Retinal pigment epithelial cell (primary cell): ENCODE data around the gene TMEM170B.
A peak's percentile ranks its signal among the peaks of the same experiment; 100 is the strongest.

Source experiments
- DNase-seq: peaks from one replicate; pipeline ENCODE4 v3.0.0-alpha.2; 2010; ENCODE audit warnings: low read depth
- H3K4me3 ChIP-seq: 2 replicates; pipeline ENCODE4 v1.5.1; 2011; ENCODE audit warnings: mild to moderate bottlenecking, low read length, control low read depth, moderate library complexity
- CTCF ChIP-seq: conservative IDR thresholded peaks from 2 replicates; pipeline ENCODE4 v1.5.1; 2011; ENCODE audit warnings: low read depth, low read length, control low read depth, inconsistent platforms

Gene TMEM170B

GRCh38 chr6:11615214-11615602 is 77.7 kb downstream of the TMEM170B start:
- no peak for DNase-seq
- H3K4me3 ChIP-seq = no peak overlapping the region

GRCh38 chr6:11616200-11616611 is 78.7 kb downstream of the TMEM170B start:
- TF ChIP-seq CTCF = no peak
- DNase-seq = peak; percentile 58
- H3K4me3 ChIP-seq = no peak overlapping the region

More at GRCh38 chr6:11615214-11615602, 77.7 kb downstream of the TMEM170B start:
- TF ChIP-seq CTCF = no peak

GRCh38 chr6:11618533-11618932 is 81.0 kb downstream of the TMEM170B start:
- no peak overlapping the region for H3K4me3 ChIP-seq
- peak; percentile 42 for TF ChIP-seq CTCF
- no peak for DNase-seq

GRCh38 chr6:11621119-11621518 is 83.6 kb downstream of the TMEM170B start:
- DNase-seq = no peak
- H3K4me3 ChIP-seq = no peak overlapping the region
- no peak for TF ChIP-seq CTCF

GRCh38 chr6:11622156-11622555 is 84.6 kb downstream of the TMEM170B start:
- TF ChIP-seq CTCF = no peak
- no peak overlapping the region for H3K4me3 ChIP-seq
- no peak for DNase-seq

GRCh38 chr6:11623272-11623671 is 85.7 kb downstream of the TMEM170B start:
- no peak for TF ChIP-seq CTCF

GRCh38 chr6:11625302-11625701 is 87.8 kb downstream of the TMEM170B start:
- TF ChIP-seq CTCF = no peak
- H3K4me3 ChIP-seq = no peak overlapping the region
- DNase-seq = no peak

More at GRCh38 chr6:11623272-11623671, 85.7 kb downstream of the TMEM170B start:
- no peak overlapping the region for H3K4me3 ChIP-seq
- DNase-seq = no peak
